Upper lobe of right lung (tissue), 1 donor: ENCODE measurements around the gene MIP. TPM values are rescaled to one million over a fixed set of nuclear protein-coding genes. Genes with fewer than 3 reads are reported as not detected.

Experiments
- ATAC-seq: fragments of 200-7000 bp; cut with Tn5 transposase; one replicate; pipeline ENCODE4 v1.9.1; 2020; ENCODE audit warnings: mild to moderate bottlenecking, moderate library complexity
- DNase-seq: peaks from one replicate; pipeline ENCODE4 v3.0.0-alpha.2; 2020
- H3K27ac ChIP-seq: fragments of 200-600 bp; one replicate; pipeline ENCODE4 v1.8.0; 2022
- H3K27me3 ChIP-seq: fragments of 200-600 bp; one replicate; pipeline ENCODE4 v1.8.0; 2022; ENCODE audit warnings: mild to moderate bottlenecking
- H3K36me3 ChIP-seq: fragments of 200-600 bp; one replicate; pipeline ENCODE4 v1.8.0; 2022
- H3K4me1 ChIP-seq: fragments of 200-600 bp; one replicate; pipeline ENCODE4 v1.8.0; 2022
- H3K4me3 ChIP-seq: fragments of 200-600 bp; one replicate; pipeline ENCODE4 v1.8.0; 2022; ENCODE audit warnings: mild to moderate bottlenecking
- H3K9me3 ChIP-seq: fragments of 200-600 bp; one replicate; pipeline ENCODE4 v1.8.0; 2022
- CTCF ChIP-seq: fragments of 200-600 bp; IDR thresholded peaks from one replicate; pipeline ENCODE4 v1.8.0; 2022; ENCODE audit warnings: antibody characterized with exemption
- intact Hi-C: fragments of 100-400 bp; cut with DNase I; formaldehyde crosslinking; loops from one replicate; pipeline ENCODE4 v1.11.0; 2022
- total RNA-seq: library from RNA; stranded (reverse); fragmentation: NEBNext Ultra II Directional; extraction: Animal tissue kit (Norgen Biotek cat#: 25700); gene quantifications from one replicate; pipeline ENCODE4 v1.2.1, GENCODE V29; 2021
- donor health status: DM: no; HTN: yes; CAD: no; lungs with severe emphysema.

The MIP gene
- total RNA-seq, 1 donor from 2014 or later = not detected

GRCh38 chr12:56469007-56469930, 14.8 kb upstream of the MIP start:
- Histone ChIP-seq H3K27ac (peak overlapping the region; percentile 95), H3K27me3 (no peaks in the 10 kb centered on the region), H3K4me3 (peak overlapping the region; percentile 99), H3K4me1 (peaks cover 12% of the 10 kb centered on the region), H3K9me3 (no peaks in the 10 kb centered on the region), H3K36me3 (peaks cover 8% of the 10 kb centered on the region)
- intact Hi-C loops = loop anchor here (10.0 kb wide), 2 partner anchors 134 to 274 kb away; partner anchors contain the start of genes IL23A and PAN2
- DNase-seq (no peak), ATAC-seq (peak; percentile 25)
- no peak for TF ChIP-seq CTCF

- Histone ChIP-seq H3K4me1 (peaks cover 15% of the 10 kb centered on the region), H3K36me3 (peaks cover 3% of the 10 kb centered on the region), H3K9me3 (no peaks in the 10 kb centered on the region), H3K4me3 (peak within 1 kb of the TSS; percentile 99), H3K27me3 (no peaks in the 10 kb centered on the region), H3K27ac (peak within 1 kb of the TSS; percentile 95)
- ATAC-seq = peak; percentile 98
- intact Hi-C loops = loop anchor here (10.0 kb wide), 2 partner anchors 134 to 274 kb away; partner anchors contain the start of genes IL23A and PAN2
- TF ChIP-seq CTCF = peak; percentile 31
- peak; percentile 96 for DNase-seq
Observed at GRCh38 chr12:56468216-56469006, 14.0 kb upstream of the MIP start, which contains the start of gene SPRYD4. Gene SPRYD4, plus strand, starts transcription at chr12:56468578. Its CDS starts 14 bp downstream, at chr12:56468592.

- intact Hi-C loops = loop anchor here (10.0 kb wide), 2 partner anchors 128 to 268 kb away; partner anchors contain the start of genes IL23A and PAN2
- H3K36me3 ChIP-seq = no peaks in the 10 kb centered on the region
- H3K9me3 ChIP-seq = no peaks in the 10 kb centered on the region
- no peak for TF ChIP-seq CTCF
- ATAC-seq (no peak), DNase-seq (no peak)
- H3K27me3 ChIP-seq = no peaks in the 10 kb centered on the region
- H3K4me1 ChIP-seq = peaks cover 3% of the 10 kb centered on the region
- H3K27ac ChIP-seq = no peak overlapping the region
- no peak overlapping the region for H3K4me3 ChIP-seq
Observed at GRCh38 chr12:56462565-56462964, 8.1 kb upstream of the MIP start.

GRCh38 chr12:56461235-56462159, 7.0 kb upstream of the MIP start:
- ATAC-seq (no peak), DNase-seq (no peak)
- Histone ChIP-seq H3K9me3 (no peaks in the 10 kb centered on the region), H3K4me1 (peaks cover 3% of the 10 kb centered on the region), H3K4me3 (no peak overlapping the region), H3K27ac (no peak overlapping the region), H3K27me3 (no peaks in the 10 kb centered on the region), H3K36me3 (no peaks in the 10 kb centered on the region)
- TF ChIP-seq CTCF = no peak
- intact Hi-C loops = loop anchor here (10.0 kb wide), 2 partner anchors 127 to 267 kb away; partner anchors contain the start of genes IL23A and PAN2

- no peaks in the 10 kb centered on the region for H3K4me1 ChIP-seq
- intact Hi-C loops = no loop called here
- no peaks in the 10 kb centered on the region for H3K36me3 ChIP-seq
- H3K4me3 ChIP-seq = no peak overlapping the region
- no peaks in the 10 kb centered on the region for H3K27me3 ChIP-seq
- H3K9me3 ChIP-seq = no peaks in the 10 kb centered on the region
- no peak for TF ChIP-seq CTCF
- DNase-seq (no peak), ATAC-seq (no peak)
- no peak overlapping the region for H3K27ac ChIP-seq
Observed at GRCh38 chr12:56457817-56458216, 3.4 kb upstream of the MIP start.
